H1 (cell line): ENCODE measurements around the gene EIF4EBP3. TPM values are rescaled to one million over a fixed set of nuclear protein-coding genes. Genes with fewer than 3 reads are reported as not detected.

Experiments used
- ASH2L ChIP-seq: fragments of 200-600, 300-600 bp; sonication (generic); IDR thresholded peaks from one replicate; pipeline ENCODE4 v1.7.1; 2017; ENCODE audit warnings: low read length
- BCL11A ChIP-seq, 2 experiments: IDR thresholded peaks; one replicate each; pipeline ENCODE4 v1.6.1; 2011; ENCODE audit warnings: low read depth in 2 of 2, low read length in 2 of 2, mild to moderate bottlenecking in 2 of 2
- CBX8 ChIP-seq: fragments of 300-800, 300-1000 bp; sonication (generic); IDR thresholded peaks from 2 replicates; pipeline ENCODE4 v1.7.1; 2016; ENCODE audit warnings: low read depth, low read length, borderline replicate concordance
- EP300 ChIP-seq, 2 experiments: IDR thresholded peaks; 1 replicate in 1 of 2; 2 replicates in 1 of 2; pipeline ENCODE4 v1.6.1; 2011 to 2012; ENCODE audit warnings: low read depth in 2 of 2, low read length in 2 of 2, mild to moderate bottlenecking in 2 of 2, borderline replicate concordance in 1 of 2, inconsistent platforms in 1 of 2, moderate library complexity in 1 of 2
- GABPA ChIP-seq: IDR thresholded peaks from 2 replicates; pipeline ENCODE4 v1.6.1; 2011; ENCODE audit warnings: mild to moderate bottlenecking, low read length, moderate library complexity, borderline replicate concordance; ENCODE audit not compliant: insufficient read depth
- SIN3A ChIP-seq, 2 experiments: IDR thresholded peaks in 1 of 2; conservative IDR thresholded peaks in 1 of 2; 2 replicates each; pipeline ENCODE4 v1.6.1; 2011 to 2012; ENCODE audit warnings: low read length in 2 of 2, improper control_type of control experiment in 1 of 2, low read depth in 1 of 2, mild to moderate bottlenecking in 1 of 2
- SIRT6 ChIP-seq: IDR thresholded peaks from one replicate; pipeline ENCODE4 v1.7.1; 2012; ENCODE audit warnings: low read length, inconsistent platforms
- polyA plus RNA-seq, 7 experiments: library from polyadenylated mRNA; depleted of rRNA in 3 of 7; stranded (reverse) in 5 of 7; unstranded in 2 of 7; fragments of >200 nt in 5 of 7; fragments of 200-250 nt in 2 of 7; gene quantifications; 1 replicate in 5 of 7; 2 replicates in 1 of 7; 4 replicates in 1 of 7; pipeline versions ENCODE4 v1.2.1 to v1.2.3, GENCODE V29; 2011 to 2013; ENCODE audit warnings: missing spikeins in 2 of 7, mixed read lengths in 2 of 7
- total RNA-seq: library from RNA; stranded (reverse); fragmentation: NEBNext Ultra II Directional; extraction: Animal tissue kit (Norgen Biotek cat#: 25700); gene quantifications from 2 replicates; pipeline ENCODE4 v1.2.1, GENCODE V29; 2021
- TF ChIP-seq, protein P1 (sequence below): fragments of 300-600 bp; sonication (generic); IDR thresholded peaks from 2 replicates; pipeline ENCODE4 v1.7.1; 2012; ENCODE audit warnings: low read length, moderate library complexity, mild to moderate bottlenecking, inconsistent platforms; ENCODE audit not compliant: insufficient replicate concordance

The EIF4EBP3 gene
- total and polyA plus RNA-seq, 2 of the 8 experiments (the other 6 are each of a cell fraction or from before 2014, with no cell fraction given), result 11.1 to 11.7 TPM

DNA sequence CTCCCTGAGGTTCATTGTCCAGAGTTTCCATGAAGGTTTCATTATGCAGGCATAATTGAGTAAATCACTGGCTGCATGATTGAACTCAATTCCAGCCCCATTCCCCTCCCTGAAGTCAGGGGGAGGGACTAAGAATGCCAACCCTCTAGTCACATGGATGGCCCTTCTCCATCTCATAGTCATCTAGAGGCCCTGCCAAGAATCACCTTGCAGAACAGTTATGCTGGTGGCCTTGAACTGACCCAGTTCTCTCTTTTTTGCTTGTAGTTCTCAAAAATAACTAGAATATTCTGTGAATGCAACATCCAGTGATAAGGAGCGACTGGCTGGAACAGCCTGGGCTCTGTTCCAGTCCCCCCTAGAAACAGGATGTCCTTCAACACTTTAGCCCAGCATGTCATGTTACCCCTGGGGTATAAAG is 48.9 kb downstream of the EIF4EBP3 start (continued):
- TF ChIP-seq, protein P1, sequence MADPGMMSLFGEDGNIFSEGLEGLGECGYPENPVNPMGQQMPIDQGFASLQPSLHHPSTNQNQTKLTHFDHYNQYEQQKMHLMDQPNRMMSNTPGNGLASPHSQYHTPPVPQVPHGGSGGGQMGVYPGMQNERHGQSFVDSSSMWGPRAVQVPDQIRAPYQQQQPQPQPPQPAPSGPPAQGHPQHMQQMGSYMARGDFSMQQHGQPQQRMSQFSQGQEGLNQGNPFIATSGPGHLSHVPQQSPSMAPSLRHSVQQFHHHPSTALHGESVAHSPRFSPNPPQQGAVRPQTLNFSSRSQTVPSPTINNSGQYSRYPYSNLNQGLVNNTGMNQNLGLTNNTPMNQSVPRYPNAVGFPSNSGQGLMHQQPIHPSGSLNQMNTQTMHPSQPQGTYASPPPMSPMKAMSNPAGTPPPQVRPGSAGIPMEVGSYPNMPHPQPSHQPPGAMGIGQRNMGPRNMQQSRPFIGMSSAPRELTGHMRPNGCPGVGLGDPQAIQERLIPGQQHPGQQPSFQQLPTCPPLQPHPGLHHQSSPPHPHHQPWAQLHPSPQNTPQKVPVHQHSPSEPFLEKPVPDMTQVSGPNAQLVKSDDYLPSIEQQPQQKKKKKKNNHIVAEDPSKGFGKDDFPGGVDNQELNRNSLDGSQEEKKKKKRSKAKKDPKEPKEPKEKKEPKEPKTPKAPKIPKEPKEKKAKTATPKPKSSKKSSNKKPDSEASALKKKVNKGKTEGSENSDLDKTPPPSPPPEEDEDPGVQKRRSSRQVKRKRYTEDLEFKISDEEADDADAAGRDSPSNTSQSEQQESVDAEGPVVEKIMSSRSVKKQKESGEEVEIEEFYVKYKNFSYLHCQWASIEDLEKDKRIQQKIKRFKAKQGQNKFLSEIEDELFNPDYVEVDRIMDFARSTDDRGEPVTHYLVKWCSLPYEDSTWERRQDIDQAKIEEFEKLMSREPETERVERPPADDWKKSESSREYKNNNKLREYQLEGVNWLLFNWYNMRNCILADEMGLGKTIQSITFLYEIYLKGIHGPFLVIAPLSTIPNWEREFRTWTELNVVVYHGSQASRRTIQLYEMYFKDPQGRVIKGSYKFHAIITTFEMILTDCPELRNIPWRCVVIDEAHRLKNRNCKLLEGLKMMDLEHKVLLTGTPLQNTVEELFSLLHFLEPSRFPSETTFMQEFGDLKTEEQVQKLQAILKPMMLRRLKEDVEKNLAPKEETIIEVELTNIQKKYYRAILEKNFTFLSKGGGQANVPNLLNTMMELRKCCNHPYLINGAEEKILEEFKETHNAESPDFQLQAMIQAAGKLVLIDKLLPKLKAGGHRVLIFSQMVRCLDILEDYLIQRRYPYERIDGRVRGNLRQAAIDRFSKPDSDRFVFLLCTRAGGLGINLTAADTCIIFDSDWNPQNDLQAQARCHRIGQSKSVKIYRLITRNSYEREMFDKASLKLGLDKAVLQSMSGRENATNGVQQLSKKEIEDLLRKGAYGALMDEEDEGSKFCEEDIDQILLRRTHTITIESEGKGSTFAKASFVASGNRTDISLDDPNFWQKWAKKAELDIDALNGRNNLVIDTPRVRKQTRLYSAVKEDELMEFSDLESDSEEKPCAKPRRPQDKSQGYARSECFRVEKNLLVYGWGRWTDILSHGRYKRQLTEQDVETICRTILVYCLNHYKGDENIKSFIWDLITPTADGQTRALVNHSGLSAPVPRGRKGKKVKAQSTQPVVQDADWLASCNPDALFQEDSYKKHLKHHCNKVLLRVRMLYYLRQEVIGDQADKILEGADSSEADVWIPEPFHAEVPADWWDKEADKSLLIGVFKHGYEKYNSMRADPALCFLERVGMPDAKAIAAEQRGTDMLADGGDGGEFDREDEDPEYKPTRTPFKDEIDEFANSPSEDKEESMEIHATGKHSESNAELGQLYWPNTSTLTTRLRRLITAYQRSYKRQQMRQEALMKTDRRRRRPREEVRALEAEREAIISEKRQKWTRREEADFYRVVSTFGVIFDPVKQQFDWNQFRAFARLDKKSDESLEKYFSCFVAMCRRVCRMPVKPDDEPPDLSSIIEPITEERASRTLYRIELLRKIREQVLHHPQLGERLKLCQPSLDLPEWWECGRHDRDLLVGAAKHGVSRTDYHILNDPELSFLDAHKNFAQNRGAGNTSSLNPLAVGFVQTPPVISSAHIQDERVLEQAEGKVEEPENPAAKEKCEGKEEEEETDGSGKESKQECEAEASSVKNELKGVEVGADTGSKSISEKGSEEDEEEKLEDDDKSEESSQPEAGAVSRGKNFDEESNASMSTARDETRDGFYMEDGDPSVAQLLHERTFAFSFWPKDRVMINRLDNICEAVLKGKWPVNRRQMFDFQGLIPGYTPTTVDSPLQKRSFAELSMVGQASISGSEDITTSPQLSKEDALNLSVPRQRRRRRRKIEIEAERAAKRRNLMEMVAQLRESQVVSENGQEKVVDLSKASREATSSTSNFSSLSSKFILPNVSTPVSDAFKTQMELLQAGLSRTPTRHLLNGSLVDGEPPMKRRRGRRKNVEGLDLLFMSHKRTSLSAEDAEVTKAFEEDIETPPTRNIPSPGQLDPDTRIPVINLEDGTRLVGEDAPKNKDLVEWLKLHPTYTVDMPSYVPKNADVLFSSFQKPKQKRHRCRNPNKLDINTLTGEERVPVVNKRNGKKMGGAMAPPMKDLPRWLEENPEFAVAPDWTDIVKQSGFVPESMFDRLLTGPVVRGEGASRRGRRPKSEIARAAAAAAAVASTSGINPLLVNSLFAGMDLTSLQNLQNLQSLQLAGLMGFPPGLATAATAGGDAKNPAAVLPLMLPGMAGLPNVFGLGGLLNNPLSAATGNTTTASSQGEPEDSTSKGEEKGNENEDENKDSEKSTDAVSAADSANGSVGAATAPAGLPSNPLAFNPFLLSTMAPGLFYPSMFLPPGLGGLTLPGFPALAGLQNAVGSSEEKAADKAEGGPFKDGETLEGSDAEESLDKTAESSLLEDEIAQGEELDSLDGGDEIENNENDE, result no peak
- no peak for TF ChIP-seq EP300 (IDR thresholded peaks at IDR 0.05; ENCODE audit: borderline replicate concordance in 1 of 2, low read depth in 2 of 2, low read length in 2 of 2)
- TF ChIP-seq SIRT6, result no peak
- no peak for TF ChIP-seq ASH2L
- no peak for TF ChIP-seq GABPA
- no peak for TF ChIP-seq SIN3A (conservative IDR thresholded peaks at IDR 0.05 in 1 of 2, IDR thresholded peaks at IDR 0.05 in 1 of 2; ENCODE audit: low read depth in 1 of 2, low read length in 2 of 2)
- no peak for TF ChIP-seq CBX8
- TF ChIP-seq BCL11A (IDR thresholded peaks at IDR 0.05; ENCODE audit: low read depth in 2 of 2, low read length in 2 of 2), result no peak
- TF ChIP-seq, all 59 proteins: peak for 0
